Astrocyte of the cerebellum (primary cell): ENCODE data around the gene RCVRN.

Experiments
- DNase-seq: peaks from one replicate; pipeline ENCODE4 v3.0.0-alpha.2; 2011; ENCODE audit warnings: low read depth
- H3K4me3 ChIP-seq: 2 replicates; pipeline ENCODE4 v1.5.1; 2011; ENCODE audit warnings: mild to moderate bottlenecking, low read depth, low read length, moderate library complexity
- in situ Hi-C: cut with HindIII; loops from 2 replicates; pipeline ENCODE4 v1.10.0; 2017; ENCODE audit warnings: low sequenced_read_pairs
- TF ChIP-seq, protein P1 (sequence below): IDR thresholded peaks from 2 replicates; pipeline ENCODE4 v1.5.1; 2012; ENCODE audit warnings: low read length, low read depth, moderate library complexity, mild to moderate bottlenecking; ENCODE audit errors: missing control alignments

Gene RCVRN

DNA sequence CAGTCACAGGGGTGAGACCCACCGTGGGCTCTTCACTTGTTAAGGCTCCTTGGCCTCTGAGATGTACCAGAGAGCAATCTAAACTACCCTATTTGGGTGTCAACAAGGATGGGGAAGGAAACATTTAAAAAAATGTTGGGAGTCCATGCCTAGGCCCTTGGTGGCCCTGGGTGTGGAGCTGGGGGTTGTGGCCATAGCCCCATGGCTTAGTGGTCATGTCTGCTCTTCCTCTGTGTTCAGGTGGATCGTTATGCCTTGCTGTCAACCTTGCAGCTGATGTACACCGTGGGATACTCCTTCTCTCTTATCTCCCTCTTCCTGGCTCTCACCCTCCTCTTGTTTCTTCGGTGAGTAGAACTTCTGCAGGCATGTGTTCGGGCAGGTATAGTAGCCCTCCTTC is 50.8 kb downstream of the RCVRN start:
- DNase-seq: no peak
- no peak overlapping the region for H3K4me3 ChIP-seq
- TF ChIP-seq, protein P1, sequence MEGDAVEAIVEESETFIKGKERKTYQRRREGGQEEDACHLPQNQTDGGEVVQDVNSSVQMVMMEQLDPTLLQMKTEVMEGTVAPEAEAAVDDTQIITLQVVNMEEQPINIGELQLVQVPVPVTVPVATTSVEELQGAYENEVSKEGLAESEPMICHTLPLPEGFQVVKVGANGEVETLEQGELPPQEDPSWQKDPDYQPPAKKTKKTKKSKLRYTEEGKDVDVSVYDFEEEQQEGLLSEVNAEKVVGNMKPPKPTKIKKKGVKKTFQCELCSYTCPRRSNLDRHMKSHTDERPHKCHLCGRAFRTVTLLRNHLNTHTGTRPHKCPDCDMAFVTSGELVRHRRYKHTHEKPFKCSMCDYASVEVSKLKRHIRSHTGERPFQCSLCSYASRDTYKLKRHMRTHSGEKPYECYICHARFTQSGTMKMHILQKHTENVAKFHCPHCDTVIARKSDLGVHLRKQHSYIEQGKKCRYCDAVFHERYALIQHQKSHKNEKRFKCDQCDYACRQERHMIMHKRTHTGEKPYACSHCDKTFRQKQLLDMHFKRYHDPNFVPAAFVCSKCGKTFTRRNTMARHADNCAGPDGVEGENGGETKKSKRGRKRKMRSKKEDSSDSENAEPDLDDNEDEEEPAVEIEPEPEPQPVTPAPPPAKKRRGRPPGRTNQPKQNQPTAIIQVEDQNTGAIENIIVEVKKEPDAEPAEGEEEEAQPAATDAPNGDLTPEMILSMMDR: no peak
- in situ Hi-C loops: no loop called here

DNA sequence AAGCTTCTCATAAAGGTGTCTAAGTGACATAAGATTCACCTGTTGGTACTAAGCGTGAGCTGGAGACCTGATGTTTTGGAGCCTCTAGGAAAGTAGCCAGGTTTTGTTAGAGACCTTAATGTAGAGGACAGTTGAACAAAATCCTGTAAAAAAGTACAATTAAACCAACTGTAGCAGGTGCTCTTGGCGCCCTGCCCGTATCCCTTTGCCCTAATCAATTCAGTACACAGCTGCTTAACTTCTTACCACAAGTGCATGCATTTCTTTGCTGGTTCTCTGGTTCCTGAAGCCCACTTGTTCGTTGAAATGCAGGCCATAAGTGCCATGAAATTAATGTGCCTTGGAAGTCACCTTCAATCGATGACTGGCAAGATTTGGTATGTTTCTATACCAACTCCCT is 54.9 kb downstream of the RCVRN start:
- H3K4me3 ChIP-seq: no peak overlapping the region
- in situ Hi-C loops: no loop called here
- DNase-seq: no peak
- TF ChIP-seq, protein P1: no peak
